Hippocampal formation (tissue), 2 donors: ENCODE results near the gene CNTN4.

Experiments used
- DNase-seq, 2 donors: peaks; one replicate each; lab custom pipeline; 2025; lab: John Stamatoyannopoulos, UW

The CNTN4 gene

DNA sequence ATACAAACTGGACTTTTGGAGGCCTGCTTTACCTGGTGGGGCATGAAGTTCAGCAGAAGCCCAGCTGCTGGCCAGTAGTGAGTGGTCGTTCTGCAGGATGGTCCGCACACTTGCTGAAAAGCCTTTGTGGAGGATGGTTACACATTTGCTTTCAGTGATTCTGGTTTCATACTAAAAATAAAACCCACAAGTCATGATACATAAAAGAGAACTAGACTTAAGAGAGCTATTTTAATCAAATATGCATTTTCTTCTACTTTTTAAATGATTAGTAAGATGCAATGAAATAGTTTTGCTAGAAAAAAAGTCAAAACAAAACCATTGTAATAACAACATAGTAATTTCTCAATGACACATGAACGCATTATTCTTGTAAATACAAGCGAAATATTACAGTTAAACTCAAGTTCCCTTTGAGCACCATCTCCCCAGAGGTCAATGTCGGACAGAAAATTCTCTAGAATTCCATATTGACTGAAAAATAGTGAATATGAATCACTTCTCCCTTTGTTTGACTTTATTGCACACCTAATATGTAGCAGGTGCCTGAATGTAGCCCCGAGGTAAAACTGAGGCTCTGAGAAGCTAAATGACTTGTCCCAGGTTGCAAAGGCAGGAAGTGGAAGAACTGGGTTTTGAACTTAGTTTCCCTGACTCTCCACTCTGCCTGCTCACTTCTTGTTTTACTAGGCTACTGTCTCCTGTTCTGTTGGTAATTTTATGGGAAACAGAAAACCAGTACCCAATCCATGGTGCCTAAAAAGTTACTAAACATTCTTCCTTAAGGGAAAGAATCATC, 1003.2 kb downstream of the CNTN4 start:
- no peak for DNase-seq

DNA sequence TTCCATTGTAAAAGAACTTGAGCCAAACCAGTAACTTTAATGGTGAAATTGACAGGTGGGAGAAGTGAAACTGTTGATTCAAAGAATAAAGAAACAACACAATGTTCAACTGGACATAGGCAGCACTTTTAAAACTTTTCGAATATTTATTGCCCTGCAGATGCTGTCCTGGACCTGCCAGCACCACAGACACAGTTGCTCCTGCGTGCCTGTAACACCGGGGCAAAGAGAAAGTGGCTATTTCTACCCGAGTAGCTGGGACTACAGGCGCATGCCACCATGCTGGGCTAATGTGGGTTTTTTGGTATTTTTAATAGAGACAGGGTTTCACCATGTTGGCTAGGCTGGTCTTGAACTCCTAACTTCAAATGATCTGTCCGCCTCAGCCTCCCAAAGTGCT, 1004.1 kb downstream of the CNTN4 start:
- DNase-seq: no peak

DNA sequence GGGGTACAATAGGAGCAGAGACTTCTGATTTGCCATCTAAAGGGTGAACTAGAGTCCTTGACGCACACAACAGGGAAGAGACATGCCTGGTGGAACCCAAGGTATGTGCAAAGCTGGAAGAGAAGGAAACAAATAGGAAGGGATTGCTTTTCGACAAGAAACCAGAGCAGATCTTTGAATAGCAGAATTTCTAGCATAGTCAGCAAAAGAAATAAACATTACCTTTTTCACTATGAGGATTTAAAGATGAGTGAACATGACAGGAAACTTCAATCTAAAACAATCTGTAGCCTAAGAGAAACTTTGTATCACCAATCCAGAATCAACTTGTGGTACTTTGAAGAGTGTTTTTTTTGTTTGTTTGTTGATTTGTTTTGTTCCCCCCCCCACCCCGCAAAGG, 1006.6 kb downstream of the CNTN4 start:
- no peak for DNase-seq

DNA sequence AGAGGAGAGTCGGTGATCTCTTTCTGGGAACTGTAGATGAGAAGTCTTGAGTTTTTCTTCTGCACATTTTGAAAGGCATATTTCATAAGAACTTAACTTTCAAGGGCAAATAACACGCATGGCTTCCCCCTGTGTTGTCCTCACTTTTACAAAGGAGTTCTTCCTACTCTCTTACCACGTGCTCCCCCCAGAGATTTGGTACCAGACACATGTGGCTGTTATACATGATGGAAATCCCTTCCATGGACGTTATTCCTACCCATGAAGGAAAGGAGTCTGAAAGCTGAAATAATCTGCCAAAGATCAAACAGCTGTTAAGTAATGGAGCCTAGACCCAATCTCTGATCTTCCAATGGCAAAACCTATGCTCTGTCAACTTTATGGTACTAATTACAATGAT, 1007.1 kb downstream of the CNTN4 start:
- no peak for DNase-seq

DNA sequence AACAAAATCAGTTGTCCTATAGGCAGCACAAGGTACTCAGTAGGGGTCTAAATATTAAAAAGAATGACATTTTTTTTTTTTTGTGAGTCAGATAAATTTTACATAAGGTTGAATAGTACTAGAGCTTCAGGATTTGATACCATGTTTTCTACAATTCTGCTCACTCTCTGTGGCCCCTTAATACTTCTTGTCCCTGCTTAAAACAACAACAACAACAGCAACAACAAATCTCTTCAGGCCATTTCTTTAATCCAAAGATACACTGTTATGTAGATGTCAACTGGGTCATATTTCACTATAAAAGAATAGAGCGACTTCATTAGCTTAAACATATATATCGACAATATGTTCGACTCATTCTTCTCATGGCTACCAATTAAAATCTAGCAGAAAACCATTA, 1008.5 kb downstream of the CNTN4 start:
- DNase-seq: no peak
